Activated CD4-positive, alpha-beta T cell treated with anti-CD3 and anti-CD28 coated beads, Interleukin-2, amount 50 U/mL, for 4 hours (primary cell): Measurements from ENCODE around the gene EXD1.
"Not testable (repeated sequence)": the region's sequence is repeated elsewhere in the genome, so short reads cannot be mapped to it uniquely, and the experiment has no call there.

Experiments used
- DNase-seq, 2 experiments: peaks; one replicate each; pipeline ENCODE4 v3.0.0-alpha.2; 2020

The EXD1 gene

GRCh38 chr15:41230650-41231421, at the start of gene EXD1, which contains the start of gene CHP1:
EXD1 (minus strand) TSS chr15:41230757; CDS start chr15:41226575, 4,182 bp downstream.
CHP1 (plus strand) TSS chr15:41231268; CDS start chr15:41231383, 115 bp downstream.
- DNase-seq: peak; percentile 95

- DNase-seq: no peak
Observed at GRCh38 chr15:41279535-41280283, 49.2 kb upstream of the EXD1 start.

- DNase-seq: no peak
Observed at GRCh38 chr15:41278319-41278718, 47.8 kb upstream of the EXD1 start.

- DNase-seq: no peak
Observed at GRCh38 chr15:41276831-41277230, 46.3 kb upstream of the EXD1 start.

GRCh38 chr15:41269887-41270286, 39.3 kb upstream of the EXD1 start:
- no peak for DNase-seq

- DNase-seq: no peak
Observed at GRCh38 chr15:41263891-41264351, 33.4 kb upstream of the EXD1 start.

- no peak for DNase-seq
Observed at GRCh38 chr15:41262571-41262970, 32.0 kb upstream of the EXD1 start.

GRCh38 chr15:41260924-41261323, 30.4 kb upstream of the EXD1 start:
- not testable (repeated sequence) for DNase-seq

GRCh38 chr15:41259546-41260189, 29.1 kb upstream of the EXD1 start:
- no peak for DNase-seq

- DNase-seq: no peak
Observed at GRCh38 chr15:41258750-41259471, 28.4 kb upstream of the EXD1 start.

GRCh38 chr15:41256577-41257038, 26.1 kb upstream of the EXD1 start:
- no peak for DNase-seq

GRCh38 chr15:41256103-41256502, 25.5 kb upstream of the EXD1 start:
- no peak for DNase-seq

- no peak for DNase-seq
Observed at GRCh38 chr15:41254560-41254959, 24.0 kb upstream of the EXD1 start.

GRCh38 chr15:41251411-41251810, 20.9 kb upstream of the EXD1 start:
- DNase-seq: no peak

- DNase-seq: not testable (repeated sequence)
Observed at GRCh38 chr15:41250745-41251144, 20.2 kb upstream of the EXD1 start.

- no peak for DNase-seq
Observed at GRCh38 chr15:41241221-41241964, 10.8 kb upstream of the EXD1 start.

- DNase-seq: no peak
Observed at GRCh38 chr15:41238100-41238499, 7.5 kb upstream of the EXD1 start.

- no peak for DNase-seq
Observed at GRCh38 chr15:41235929-41236328, 5.4 kb upstream of the EXD1 start.

GRCh38 chr15:41235228-41235627, 4.7 kb upstream of the EXD1 start:
- not testable (repeated sequence) for DNase-seq

- DNase-seq: no peak
Observed at GRCh38 chr15:41233367-41233771, 2.8 kb upstream of the EXD1 start.

- no peak for DNase-seq
Observed at GRCh38 chr15:41231422-41232226, 1.1 kb upstream of the EXD1 start.
